Activated CD4-positive, alpha-beta T cell treated with anti-CD3 and anti-CD28 coated beads, Interleukin-2, amount 50 U/mL, for 16 hours (primary cell): ENCODE data around the gene DLG5.

Experiments
- DNase-seq: peaks from one replicate; pipeline ENCODE4 v3.0.0-alpha.2; 2020

DLG5 gene

GRCh38 chr10:77810446-77811335, 115.9 kb downstream of the DLG5 start:
- no peak for DNase-seq

- DNase-seq = no peak
Observed at GRCh38 chr10:77809336-77809735, 117.2 kb downstream of the DLG5 start.

GRCh38 chr10:77807706-77808105, 118.8 kb downstream of the DLG5 start:
- no peak for DNase-seq

- DNase-seq = no peak
Observed at GRCh38 chr10:77806511-77807157, 119.9 kb downstream of the DLG5 start.

- DNase-seq = no peak
Observed at GRCh38 chr10:77805676-77806075, 120.9 kb downstream of the DLG5 start.

- no peak for DNase-seq
Observed at GRCh38 chr10:77804371-77804770, 122.2 kb downstream of the DLG5 start.

- peak; percentile 79 for DNase-seq
Observed at GRCh38 chr10:77801474-77802161, 124.9 kb downstream of the DLG5 start.

GRCh38 chr10:77800738-77801266, 125.8 kb downstream of the DLG5 start:
- DNase-seq = no peak

GRCh38 chr10:77800320-77800719, 126.2 kb downstream of the DLG5 start:
- DNase-seq = no peak

- DNase-seq = peak; percentile 53
Observed at GRCh38 chr10:77799352-77799751, 127.2 kb downstream of the DLG5 start.

- no peak for DNase-seq
Observed at GRCh38 chr10:77798940-77799339, 127.6 kb downstream of the DLG5 start.

GRCh38 chr10:77796311-77796915, 130.1 kb downstream of the DLG5 start:
- DNase-seq = no peak

- DNase-seq = no peak
Observed at GRCh38 chr10:77795426-77796055, 131.0 kb downstream of the DLG5 start.

GRCh38 chr10:77794256-77795142, 132.1 kb downstream of the DLG5 start:
- no peak for DNase-seq

- no peak for DNase-seq
Observed at GRCh38 chr10:77793831-77794230, 132.7 kb downstream of the DLG5 start.

GRCh38 chr10:77792155-77792554, 134.4 kb downstream of the DLG5 start:
- DNase-seq = no peak

GRCh38 chr10:77791506-77791905, 135.0 kb downstream of the DLG5 start:
- no peak for DNase-seq

- DNase-seq = no peak
Observed at GRCh38 chr10:77789861-77790260, 136.7 kb downstream of the DLG5 start.

GRCh38 chr10:77789016-77789415, 137.5 kb downstream of the DLG5 start:
- no peak for DNase-seq

- no peak for DNase-seq
Observed at GRCh38 chr10:77788496-77789010, 138.0 kb downstream of the DLG5 start.

- no peak for DNase-seq
Observed at GRCh38 chr10:77787440-77787839, 139.1 kb downstream of the DLG5 start.
